Measurements from ENCODE around the gene TMEM94.
"Not testable (repeated sequence)": the region's sequence is repeated elsewhere in the genome, so short reads cannot be mapped to it uniquely, and the experiment has no call there.

TMEM94 gene

DNA sequence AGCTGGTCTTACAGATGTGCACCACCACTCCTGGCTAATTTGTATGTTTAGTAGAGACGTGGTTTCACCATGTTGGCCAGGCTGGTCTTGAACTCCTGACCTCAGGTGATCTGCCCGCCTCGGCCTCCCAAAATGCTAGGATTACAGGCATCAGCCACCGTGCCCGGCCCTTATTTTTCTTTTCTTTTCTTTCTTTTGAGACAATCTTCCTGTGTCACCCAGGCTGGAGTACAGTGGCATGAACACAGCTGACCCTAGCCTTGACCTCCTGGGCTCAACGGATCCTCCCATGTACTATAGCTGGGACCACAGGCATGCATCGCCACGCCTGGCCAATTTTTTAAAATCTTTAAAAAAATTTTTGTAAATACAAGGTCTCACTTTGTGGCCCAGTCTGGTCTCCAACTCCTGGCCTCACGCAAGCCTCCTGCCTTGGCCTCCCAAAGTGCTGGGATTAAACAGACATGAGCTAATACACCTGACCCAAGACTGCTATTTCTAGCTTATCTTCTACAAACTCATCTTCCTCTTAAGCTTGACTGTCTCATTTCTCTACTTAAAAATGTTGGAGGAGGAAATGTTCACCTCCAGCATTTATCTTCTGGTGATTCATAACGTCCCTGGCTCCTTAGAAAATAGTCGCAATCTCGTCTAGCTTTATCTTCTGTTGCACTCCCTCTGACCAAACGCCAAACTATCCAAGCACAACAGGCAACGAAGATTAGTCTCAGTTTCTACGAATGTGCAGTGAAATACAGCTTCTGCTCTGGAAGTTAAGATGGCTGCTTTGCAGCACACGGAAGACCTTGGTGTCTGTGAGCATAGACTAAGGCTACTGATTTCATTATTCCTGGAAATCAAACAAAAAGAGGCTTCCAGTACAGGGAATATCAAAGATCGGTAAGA is 8.2 kb upstream of the TMEM94 start:
- DNase-seq, result no peak

DNA sequence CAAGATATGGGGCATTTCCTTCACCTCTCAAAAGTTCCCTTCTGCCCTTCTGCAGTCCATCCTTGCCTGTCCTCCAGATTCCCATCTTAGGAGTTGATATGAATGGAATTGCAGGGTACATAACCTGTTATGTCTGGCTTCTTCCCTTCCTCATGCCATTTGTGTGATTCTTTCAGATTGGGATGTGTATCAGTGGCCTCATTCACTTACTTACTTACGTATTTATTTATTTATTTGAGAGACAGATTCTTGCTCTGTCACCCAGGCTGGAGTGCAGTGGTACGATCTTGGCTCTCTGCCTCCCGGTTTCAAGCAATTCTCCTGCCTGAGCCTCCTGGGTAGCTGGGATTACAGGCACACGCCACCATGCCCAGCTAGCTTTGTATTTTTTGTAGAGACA is 6.2 kb upstream of the TMEM94 start:
- DNase-seq, result no peak

DNA sequence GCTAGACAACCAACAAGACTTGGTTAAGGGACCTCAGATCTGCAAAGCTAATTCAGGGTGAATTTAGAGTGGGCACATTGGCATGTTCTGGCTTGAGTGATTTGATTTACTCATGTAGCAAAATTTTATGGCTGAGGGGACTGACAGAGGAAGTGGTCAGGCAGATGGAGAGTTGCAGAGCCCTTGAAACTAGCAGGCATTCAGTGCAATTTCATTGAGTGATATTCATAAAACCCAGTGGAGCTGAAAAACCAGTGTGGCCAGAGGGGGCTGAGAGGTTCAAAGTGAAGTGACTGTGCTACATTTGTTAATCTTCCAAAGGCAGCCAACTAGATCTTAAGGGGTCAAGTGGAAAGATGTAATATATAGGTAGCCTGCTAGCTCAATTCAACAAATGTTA is 2.2 kb upstream of the TMEM94 start:
- no peak for DNase-seq

DNA sequence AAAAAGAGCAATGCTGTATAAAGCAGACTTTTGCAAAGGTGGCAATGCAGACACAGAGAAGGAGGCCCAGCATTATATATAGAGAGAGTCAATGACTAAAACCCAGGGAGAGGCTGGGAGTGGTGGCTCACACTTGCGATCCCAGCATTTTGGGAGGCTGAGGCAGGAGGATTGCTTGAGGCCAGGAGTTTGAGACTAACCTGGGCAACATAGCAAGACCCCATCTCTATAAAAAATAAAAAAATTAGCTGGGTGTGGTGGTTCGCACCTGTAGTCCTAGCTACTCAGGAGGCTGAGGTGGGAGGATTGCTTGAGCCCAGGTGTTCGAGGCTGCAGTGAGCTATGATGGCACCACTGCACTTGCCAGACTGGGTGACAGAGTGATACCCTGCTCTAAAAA is 1.8 kb upstream of the TMEM94 start:
- DNase-seq, result not testable (repeated sequence)

DNA sequence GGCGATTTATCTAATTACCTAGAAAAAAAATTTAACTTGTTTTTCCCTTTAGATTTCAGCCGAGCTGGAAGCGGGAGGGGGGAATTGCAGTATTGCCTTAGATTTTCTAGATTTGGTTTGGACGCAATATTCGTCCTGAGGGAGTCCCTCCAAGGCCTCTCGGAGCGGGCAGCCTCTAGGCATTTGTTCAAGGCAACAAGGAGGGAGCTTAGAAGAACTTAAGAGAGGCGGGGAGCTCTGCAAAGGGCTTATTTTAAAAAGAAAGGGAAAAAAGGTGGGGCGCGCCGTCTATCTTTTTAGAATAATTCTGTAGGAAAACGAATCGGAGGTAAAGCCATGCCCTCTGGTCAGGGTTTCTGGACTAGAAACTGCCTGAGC is 407 bp upstream of the TMEM94 start:
- DNase-seq, result peak; percentile 75

DNA sequence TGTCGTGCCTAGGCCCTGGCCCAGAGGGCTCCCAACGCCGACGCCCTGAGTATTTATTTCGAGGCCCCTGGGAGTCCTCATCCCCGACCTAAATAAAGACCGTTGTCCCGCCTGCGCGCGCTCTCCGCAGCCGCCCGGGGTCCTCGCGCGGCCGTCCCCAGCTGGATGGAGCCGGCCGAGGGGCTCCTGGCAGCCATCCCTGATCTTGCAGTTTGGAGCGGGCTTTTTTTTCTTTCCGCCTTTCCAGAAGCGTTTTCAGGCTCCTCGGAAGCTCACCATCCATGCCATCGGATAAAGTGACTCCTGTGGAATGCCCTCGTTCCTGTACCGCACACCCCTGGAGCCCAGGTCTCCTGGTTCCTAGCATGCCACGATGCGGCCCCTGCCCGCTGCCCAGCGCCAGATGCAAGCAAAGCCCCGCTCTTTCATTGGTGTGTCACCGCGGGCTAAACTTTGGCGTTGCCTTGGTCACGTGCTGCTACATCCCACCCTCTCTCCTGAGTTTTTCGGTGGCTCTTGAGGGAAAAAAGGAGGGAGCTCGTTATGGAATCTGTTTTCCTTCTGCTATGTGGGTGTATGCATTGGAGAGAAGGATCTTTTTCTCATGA is 716 bp downstream of the TMEM94 start:
- DNase-seq, result peak; percentile 31

DNA sequence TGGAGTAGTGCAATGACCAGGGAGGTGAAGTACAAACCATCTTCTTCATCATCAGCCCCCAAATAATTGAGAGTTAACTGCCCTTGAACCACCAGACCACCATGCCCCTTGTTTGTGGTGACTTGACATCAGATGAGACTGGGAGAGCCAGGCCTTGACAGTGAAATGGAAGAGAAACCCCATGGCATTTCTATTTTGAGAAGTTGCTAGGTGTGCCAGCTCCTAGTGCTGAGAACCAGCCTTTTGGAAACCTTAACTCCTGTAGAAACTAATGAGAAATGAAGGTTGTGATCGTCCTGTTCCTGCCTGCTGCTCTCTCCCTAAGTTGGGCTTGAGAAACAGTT is 2.8 kb downstream of the TMEM94 start:
- DNase-seq, result no peak

DNA sequence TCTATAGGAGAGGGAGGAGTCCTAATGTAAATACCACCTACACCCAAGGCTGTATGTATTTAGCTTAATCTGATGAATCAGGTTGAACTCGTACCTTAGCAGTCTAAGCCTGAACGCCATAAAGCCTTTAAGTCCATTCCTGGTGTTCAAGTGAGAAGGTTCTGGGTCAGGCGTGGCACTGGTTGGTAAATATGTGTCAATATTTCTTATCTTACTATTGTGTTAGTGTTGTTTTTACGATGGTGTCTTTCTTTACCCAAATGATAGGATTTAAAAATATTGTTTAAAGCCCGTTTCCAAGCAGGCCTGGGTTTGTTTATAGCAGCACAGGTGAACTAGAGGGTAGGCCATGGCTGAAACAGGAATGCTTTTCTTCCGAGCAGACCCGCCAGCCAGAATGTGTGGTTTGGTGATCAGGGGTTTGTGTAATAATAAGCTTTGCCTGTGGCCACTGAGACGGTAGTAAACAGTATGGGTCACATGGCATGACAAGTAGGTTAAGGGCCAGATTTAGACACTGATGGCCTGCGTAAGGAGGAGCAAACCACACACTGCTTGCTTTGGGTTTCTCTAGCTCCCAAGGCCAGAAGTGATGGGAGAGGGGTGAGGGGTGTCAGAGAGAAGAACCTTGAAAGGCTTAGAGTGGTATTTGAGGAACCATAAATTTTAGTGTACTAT is 3.3 kb downstream of the TMEM94 start:
- DNase-seq, result no peak

DNA sequence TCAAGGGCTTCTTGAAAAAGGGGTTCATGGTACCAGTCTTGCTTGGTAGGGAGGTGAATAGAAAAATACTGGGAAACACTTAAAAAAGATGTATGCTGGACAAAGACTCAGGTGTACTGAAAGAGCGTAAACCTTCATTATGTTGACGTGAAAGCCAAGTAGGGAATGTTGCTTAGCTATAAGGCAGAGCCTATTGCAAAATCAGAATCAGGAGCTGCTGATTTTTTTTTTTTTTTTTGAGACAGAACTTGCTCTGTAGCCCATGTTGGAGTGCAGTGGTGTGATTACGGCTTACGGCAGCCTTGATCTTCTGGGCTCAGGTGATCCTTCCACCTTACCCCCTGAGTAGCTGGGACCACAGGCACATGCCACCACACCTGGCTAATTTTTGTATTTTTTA is 3.9 kb downstream of the TMEM94 start:
- no peak for DNase-seq

DNA sequence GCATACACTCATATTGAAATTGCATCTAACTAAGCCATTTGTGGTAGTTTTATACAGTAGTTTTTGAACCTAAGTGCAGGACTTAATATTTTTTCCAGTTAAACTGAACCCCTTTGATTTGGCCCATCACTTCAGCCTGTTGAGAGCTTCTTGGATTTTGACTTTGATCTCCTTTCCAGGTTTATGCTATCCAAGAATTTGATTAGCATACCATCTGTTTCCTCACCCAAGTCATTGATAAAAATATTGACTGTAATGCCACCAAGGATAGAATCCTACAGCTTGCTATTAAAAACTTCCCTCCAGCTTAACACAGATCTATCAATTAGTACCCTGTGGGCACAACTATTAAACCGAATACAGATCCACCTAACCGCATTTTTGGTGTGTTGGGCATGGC is 7.2 kb downstream of the TMEM94 start:
- DNase-seq, result no peak

DNA sequence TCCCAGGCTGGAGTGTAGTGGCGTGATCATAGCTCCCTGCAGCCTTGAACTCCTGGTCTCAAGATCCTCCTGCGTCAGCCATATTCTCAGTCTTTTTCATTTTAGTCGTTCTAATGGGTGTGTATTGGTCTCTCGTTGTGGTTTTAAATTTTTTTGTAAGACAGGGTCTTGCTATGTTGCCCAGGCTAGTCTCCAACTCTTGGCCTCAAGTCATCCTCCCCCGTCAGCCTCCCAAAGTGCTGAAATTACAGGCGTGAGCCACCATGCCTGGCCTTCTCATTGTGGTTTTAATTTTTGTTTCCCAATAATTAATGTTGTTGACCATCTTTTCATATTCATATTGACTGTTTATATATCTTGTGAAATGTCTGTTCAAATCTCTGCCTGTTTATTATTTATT is 8.6 kb downstream of the TMEM94 start:
- DNase-seq, result no peak

DNA sequence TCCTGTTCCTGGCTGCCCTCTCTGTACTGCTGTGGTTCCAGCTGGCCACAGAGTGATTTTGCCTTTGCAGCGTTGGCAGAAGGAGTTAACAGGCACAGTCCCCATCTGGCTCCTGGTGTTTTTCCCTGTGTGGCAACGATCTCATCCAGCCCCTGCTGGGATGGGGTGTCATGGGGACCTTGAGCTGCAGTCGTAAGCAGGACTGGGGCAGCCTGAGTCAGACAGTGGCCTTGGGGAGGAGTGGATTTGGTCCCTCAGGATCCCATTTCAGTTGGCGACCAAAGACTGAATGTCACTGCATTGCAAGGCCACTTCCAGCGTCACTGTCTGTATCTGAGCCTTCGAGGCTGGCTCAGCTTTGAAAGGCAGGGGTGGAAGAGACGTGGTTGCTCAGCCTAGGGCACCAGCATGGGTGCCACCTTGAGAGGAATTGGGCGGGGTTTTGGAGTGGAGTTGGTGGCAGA is 11.9 kb downstream of the TMEM94 start:
- DNase-seq, result no peak

DNA sequence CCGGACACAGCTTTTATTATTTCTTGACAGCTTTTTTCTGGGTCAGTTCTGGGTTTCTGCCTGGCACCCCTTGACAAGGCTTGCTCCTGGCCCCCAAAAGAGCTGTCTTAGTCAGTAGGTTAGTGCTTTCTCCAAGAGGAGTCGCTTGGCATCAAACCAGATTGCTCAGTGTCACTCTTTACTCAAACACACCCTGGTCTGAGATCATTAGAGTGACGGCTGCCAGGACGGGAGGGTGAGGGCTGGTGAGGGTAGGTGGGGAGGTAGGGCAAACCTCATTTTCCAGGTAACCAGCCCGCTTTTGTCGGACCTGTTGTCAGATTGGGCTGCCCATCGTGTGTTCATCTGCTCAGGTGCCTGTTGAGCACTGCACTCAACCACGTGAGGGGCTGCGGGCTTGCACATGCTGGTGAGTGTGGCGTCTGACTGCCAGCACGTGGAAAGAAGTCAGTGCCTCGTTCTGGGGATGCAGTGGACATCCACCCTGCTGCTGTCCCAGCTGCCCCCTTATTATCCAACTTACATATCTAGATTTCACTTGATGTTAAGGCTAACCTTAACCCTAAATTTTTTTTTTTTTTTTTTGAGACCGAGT is 12.4 kb downstream of the TMEM94 start:
- DNase-seq, result no peak

DNA sequence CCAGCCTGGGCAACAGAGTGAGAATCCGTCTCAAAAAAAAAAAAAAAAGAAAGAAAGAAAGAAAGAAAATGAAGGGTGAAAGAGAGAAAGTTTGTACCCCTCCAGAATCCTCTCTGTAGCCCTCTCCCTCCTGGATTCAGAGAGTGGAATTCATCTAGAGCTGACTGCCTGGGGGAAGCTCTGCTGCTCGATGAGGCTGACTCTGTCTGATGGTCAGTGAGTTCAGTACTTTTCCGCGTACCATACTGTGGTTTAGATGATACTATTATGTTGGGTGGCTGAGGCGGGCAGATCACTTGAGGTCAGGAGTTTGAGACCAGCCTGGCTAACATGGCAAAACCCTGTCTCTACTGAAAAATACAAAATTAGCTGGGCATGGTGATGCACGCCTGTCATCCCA is 14.8 kb downstream of the TMEM94 start:
- no peak for DNase-seq

DNA sequence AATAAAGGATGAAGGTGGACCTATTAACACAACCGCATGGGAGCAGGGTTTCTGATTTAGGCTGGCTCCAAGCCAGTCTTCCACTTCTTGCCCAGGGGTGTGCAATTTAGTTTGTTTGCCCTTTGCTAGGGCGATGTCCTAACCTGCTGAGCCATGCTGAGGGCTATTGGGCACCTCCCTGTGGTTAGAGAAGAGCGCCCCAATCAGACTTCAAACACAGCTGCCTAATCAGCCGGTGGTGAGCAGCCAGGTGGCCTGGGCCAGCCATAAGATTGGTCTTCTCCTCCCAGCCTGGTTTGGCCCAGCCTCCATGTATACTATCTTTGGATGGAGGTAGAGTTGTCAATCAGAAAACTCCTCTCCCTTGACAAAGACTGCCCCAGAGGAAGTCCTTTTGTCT is 15.7 kb downstream of the TMEM94 start:
- peak; percentile 73 for DNase-seq

DNA sequence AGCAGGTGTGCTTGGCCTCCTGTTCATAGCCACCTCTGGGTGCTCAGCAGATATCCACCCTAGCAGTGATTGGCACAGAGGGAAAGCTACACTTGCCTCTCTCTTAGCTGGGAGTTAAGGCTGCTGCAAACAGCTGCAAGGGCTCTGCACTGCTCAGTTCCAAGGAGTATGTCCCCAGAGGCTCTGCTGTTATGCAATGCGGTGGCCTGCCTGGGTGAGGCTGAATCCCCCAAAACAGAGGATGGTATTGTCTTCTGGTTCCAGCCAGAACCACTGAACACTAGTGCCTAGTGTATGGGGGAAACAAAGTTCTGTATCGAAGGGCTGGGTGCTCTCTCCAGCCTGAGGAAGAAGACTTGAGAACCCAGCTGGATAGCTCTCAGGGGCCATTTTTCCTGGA is 16.8 kb downstream of the TMEM94 start:
- no peak for DNase-seq

DNA sequence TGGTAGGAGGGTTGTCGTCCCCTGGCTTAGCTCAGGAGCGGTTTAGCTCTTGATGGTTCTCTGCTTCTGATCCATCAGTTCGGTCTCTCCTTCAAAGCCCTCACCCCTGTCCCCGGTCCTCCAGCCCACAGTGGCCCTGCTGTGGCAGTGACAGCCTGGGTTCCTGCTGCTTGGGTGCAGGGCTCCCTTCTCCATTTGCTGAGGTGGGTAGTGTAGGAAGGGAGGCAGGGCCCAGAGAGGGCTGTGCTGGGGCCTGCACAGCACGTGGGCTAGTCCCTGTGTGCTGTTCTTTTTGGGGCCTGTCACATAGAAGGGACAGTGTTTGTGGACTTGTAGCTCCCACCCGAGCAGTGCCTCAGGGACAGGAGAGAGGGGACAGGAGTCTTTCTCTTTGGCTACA is 18.3 kb downstream of the TMEM94 start:
- DNase-seq, result no peak

DNA sequence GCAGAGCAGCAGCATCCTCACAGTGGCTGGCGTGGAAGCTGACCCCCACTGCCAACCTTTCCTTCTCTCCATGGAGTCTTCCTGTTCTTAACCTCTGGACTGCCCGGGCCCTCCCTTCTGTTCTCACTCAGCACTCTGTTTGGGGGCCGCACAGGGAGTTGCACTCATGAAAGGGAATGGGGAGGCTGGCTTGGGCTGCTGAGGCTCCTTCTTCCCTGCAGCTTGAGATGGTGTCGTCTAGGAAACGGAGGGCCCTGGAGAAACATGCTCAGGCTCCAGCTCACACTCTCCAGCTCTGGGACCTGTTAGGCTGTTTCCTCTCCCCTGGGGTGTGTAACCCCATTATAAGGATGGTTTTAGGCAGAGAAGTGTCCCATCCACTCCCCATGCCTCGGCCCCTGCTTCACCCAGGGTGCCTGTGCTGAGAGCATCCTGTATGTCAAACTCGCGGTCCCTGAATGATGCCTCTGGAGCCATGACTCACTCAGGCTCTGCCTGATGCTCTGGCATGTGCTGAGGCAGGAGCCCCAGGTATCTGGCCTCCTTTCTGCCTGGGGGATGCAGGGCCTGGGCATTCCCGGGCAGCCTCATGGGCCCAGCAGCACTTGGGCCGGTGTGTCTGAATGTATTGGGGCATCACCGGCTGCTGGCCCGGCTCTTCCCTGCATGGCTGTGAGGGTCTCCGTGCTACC is 18.9 kb downstream of the TMEM94 start:
- DNase-seq, result no peak

DNA sequence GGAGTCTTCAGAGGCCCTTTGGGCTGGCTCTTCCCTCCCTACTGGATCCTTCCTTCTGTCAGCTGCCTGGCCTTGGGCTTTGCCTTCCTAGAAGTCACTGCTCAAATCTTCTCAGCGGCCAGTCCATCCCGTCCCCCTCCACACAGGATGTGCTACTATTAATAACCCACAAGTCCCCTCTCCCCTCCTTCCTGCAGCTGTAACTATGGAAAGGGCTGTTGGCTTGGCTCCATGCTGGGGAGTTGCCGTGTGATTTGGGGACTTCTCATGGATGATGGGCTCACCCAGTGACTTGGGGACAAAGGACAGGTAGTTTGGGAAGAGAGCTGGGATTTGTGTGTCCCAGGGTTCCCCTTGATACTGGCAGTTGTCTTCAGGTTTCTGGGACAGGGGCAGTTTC is 19.4 kb downstream of the TMEM94 start:
- DNase-seq, result no peak

DNA sequence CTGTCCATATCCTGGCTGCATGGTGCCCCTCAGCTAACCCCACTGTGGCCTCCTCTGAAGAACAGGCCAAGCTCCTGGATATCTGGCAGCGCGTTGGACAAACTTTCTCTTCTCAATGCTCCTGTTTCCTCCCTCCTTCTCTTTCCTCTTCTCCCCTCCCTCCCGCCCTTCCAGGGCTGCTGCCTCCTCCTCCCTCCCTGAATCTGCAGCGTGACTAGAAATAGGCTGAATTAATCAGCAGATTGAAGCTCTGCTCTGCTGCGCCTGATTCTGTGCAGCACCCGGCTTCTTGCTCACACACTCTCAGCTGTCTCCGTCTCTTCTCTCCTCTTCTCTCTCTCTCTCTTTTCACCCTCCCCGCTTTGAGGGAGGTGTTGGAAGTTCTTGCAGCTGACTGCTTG is 19.8 kb downstream of the TMEM94 start:
- DNase-seq, result no peak

DNA sequence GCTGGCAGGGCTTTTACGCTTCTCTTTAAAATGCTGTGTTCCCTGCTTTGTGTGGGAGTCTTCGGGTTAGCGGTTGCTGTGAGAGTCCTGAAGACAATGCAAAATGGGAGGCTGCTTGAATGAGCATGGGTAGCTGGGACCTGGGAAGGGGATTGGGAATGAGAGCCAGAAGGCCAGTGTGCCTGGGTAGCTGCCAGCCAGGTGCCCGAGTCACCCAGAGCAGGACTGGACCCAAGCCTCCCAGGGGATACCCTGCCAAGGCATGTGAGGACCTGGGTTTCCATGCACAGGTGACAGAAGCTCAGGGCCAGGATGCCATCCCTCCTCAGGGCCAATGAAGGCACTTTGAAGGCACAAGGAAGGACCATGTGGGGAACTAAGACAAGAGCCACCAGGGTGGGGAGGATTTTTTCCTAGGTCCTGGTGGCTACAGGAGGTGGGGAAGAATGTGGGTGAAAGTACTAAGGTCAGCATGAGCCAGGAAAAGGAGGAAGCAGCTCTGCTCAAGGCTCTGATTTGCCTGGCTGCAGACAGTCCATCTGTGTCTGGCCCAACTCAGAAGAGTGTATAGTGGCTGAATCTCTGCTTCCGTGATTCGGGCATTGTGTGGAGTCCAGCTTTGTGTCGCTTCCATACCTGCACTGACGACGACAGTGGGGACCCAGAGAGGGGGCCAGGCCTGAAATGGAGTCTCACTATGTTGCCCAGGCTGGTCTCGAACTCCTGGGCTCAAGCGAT is 20.5 kb downstream of the TMEM94 start:
- DNase-seq, result no peak

DNA sequence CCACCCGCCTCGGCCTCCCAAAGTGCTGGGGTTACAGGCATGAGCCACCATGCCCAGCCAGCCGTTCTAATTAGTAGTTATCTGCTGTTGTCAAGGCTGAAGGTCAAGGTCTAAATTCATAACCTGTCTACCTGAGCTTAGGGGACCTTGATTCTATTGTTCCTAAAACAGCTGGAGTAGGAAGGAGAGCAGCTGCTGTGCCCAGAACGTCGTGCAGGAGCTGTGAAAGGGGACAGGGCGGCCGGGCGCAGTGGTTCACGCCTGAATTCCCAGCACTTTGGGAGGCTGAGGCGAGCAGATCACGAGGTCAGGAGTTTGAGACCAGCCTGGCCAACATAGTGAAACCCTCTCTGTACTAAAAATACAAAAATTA is 21.0 kb downstream of the TMEM94 start:
- not testable (repeated sequence) for DNase-seq
